Nephron (organoid): Measurements from ENCODE around the gene GRPEL1.

Experiments used
- H3K27ac Mint-ChIP-seq, 3 experiments: 2 replicates each; pipeline ENCODE4 v1.8.0; 2020; ENCODE audit warnings: mixed read lengths in 3 of 3, mild to moderate bottlenecking in 2 of 3, moderate library complexity in 1 of 3
- H3K27me3 Mint-ChIP-seq: 2 replicates; pipeline ENCODE4 v1.8.0; 2021; ENCODE audit warnings: low read depth, mild to moderate bottlenecking, moderate library complexity, mixed read lengths
- H3K36me3 Mint-ChIP-seq: 2 replicates; pipeline ENCODE4 v1.8.0; 2020; ENCODE audit warnings: low read depth, mixed read lengths
- H3K4me1 Mint-ChIP-seq: 2 replicates; pipeline ENCODE4 v1.8.0; 2020; ENCODE audit warnings: mixed read lengths
- H3K4me3 Mint-ChIP-seq, 3 experiments: 2 replicates each; pipeline ENCODE4 v1.8.0; 2020; ENCODE audit warnings: mild to moderate bottlenecking in 3 of 3, mixed read lengths in 3 of 3, moderate library complexity in 2 of 3
- H3K9me3 Mint-ChIP-seq: 2 replicates; pipeline ENCODE4 v1.8.0; 2020; ENCODE audit warnings: mixed read lengths
- TF ChIP-seq, protein P1 (sequence below), 3 experiments: fragments of 200-600 bp; sonication (generic); IDR thresholded peaks; one replicate each; pipeline ENCODE4 v1.5.0; 2021; ENCODE audit warnings: antibody characterized with exemption in 3 of 3; ENCODE audit not compliant: unreplicated experiment in 3 of 3

Gene GRPEL1

GRCh38 chr4:7076696-7077082 is 8.8 kb upstream of the GRPEL1 start:
- H3K4me3 Mint-ChIP-seq = no peak overlapping the region
- peaks cover 19% of the 10 kb centered on the region for H3K9me3 Mint-ChIP-seq
- TF ChIP-seq, protein P1, sequence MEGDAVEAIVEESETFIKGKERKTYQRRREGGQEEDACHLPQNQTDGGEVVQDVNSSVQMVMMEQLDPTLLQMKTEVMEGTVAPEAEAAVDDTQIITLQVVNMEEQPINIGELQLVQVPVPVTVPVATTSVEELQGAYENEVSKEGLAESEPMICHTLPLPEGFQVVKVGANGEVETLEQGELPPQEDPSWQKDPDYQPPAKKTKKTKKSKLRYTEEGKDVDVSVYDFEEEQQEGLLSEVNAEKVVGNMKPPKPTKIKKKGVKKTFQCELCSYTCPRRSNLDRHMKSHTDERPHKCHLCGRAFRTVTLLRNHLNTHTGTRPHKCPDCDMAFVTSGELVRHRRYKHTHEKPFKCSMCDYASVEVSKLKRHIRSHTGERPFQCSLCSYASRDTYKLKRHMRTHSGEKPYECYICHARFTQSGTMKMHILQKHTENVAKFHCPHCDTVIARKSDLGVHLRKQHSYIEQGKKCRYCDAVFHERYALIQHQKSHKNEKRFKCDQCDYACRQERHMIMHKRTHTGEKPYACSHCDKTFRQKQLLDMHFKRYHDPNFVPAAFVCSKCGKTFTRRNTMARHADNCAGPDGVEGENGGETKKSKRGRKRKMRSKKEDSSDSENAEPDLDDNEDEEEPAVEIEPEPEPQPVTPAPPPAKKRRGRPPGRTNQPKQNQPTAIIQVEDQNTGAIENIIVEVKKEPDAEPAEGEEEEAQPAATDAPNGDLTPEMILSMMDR (IDR thresholded peaks at IDR 0.05; ENCODE audit: unreplicated experiment in 3 of 3) = no peak

DNA sequence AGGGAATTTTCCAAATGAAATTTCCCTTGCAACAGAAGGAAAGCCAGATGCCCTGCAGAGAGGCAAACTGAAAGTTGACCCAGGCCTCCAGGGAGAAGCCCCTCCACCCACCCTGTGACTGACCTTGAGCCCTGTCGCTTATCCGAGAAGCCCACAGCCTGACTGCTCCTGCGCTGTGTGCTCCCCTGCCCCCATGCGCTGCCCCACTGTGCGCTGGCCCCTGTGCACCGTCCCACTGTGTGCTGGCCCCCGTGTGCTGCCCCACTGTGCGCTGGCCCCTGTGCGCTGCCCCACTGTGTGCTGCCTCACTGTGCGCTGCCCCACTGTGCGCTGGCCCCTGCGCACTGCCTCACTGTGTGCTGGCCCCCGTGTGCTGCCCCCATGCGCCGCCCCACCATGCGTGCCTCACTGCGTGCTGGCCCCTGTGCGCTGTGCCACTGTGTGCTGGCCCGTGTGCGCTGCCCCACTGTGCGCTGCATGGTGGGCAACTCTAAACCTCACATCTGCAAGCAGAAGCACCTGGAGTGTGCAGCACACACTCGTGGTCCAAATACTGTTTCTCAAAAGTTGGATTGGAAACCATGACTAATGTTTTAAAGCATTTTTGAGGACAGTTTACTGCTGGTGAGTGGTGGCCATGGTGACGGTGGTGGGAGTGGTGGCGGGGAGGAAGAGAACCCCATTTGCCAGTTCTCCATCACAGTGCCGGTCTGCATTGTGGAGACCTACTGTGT is 8.3 kb upstream of the GRPEL1 start:
- Mint-ChIP-seq H3K4me1 (peaks cover 5% of the 10 kb centered on the region), H3K36me3 (no peaks in the 10 kb centered on the region), H3K27me3 (peaks cover 9% of the 10 kb centered on the region), H3K27ac (no peak overlapping the region), H3K4me3 (no peak overlapping the region), H3K9me3 (peaks cover 16% of the 10 kb centered on the region)
- TF ChIP-seq, protein P1 (IDR thresholded peaks at IDR 0.05; ENCODE audit: unreplicated experiment in 3 of 3) = no peak

More at GRCh38 chr4:7076696-7077082, 8.8 kb upstream of the GRPEL1 start:
- Mint-ChIP-seq H3K36me3 (no peaks in the 10 kb centered on the region), H3K27ac (no peak overlapping the region), H3K27me3 (peaks cover 8% of the 10 kb centered on the region), H3K4me1 (peaks cover 5% of the 10 kb centered on the region)

DNA sequence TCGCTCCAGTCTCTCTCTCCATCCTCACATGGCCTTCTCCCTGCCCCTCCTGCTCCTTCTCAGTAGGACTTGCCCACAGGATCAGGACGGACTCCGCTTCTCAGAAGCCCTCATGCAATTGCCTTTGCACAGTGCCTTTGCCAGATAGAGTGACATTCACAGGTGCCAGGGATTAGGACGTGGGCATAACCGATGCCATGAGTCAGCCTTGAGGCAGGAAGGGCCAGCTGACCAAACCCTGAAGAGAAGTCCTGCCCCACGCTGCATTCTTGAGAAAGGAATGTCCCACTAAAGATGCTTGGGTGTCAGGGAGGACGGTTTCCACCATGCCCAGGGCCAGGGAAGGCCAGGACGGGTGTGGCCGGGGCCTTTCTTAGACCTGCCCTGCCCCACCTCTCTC is 6.6 kb upstream of the GRPEL1 start:
- H3K27me3 Mint-ChIP-seq = peaks cover 6% of the 10 kb centered on the region
- TF ChIP-seq, protein P1 (IDR thresholded peaks at IDR 0.05; ENCODE audit: unreplicated experiment in 3 of 3) = no peak
- no peaks in the 10 kb centered on the region for H3K36me3 Mint-ChIP-seq
- H3K4me3 Mint-ChIP-seq = peak overlapping the region in 1 of 3 experiments; percentile 25
- no peak overlapping the region for H3K27ac Mint-ChIP-seq
- H3K4me1 Mint-ChIP-seq = peaks cover 13% of the 10 kb centered on the region
- peaks cover 4% of the 10 kb centered on the region for H3K9me3 Mint-ChIP-seq

- Mint-ChIP-seq H3K27me3 (peaks cover 9% of the 10 kb centered on the region), H3K9me3 (no peaks in the 10 kb centered on the region), H3K27ac (no peak overlapping the region), H3K36me3 (no peaks in the 10 kb centered on the region), H3K4me3 (peak overlapping the region in 1 of 3 experiments; percentile 25), H3K4me1 (peaks cover 17% of the 10 kb centered on the region)
- TF ChIP-seq, protein P1 (IDR thresholded peaks at IDR 0.05; ENCODE audit: unreplicated experiment in 3 of 3) = no peak
Observed at GRCh38 chr4:7073526-7074390, 5.9 kb upstream of the GRPEL1 start.

DNA sequence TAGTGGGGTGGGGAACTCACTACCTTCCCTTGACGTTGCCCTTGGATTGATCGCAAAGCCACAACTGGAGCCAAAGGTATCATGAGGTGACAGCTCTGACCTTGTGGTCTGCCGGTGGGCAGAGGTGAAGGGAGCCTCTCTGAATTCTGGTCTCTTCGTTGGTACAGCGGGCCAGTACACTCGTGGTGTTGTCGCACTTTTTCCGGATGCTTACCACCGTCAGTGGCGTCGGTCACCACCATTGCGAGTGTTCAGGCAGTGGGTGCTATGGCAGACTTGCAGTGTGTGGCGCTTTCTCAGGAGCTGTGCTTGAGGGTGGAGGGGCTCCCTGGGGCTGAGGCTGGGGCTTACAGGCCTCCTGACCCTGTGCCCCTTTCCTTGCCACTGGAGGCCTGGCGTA is 5.2 kb upstream of the GRPEL1 start:
- peaks cover 9% of the 10 kb centered on the region for H3K27me3 Mint-ChIP-seq
- H3K36me3 Mint-ChIP-seq = no peaks in the 10 kb centered on the region
- no peaks in the 10 kb centered on the region for H3K9me3 Mint-ChIP-seq
- TF ChIP-seq, protein P1 (IDR thresholded peaks at IDR 0.05; ENCODE audit: unreplicated experiment in 3 of 3) = no peak
- no peak overlapping the region for H3K27ac Mint-ChIP-seq
- H3K4me1 Mint-ChIP-seq = peaks cover 24% of the 10 kb centered on the region
- H3K4me3 Mint-ChIP-seq = no peak overlapping the region
